ENCODE measurements around the gene RBM39. TPM values are rescaled to one million over a fixed set of nuclear protein-coding genes. Genes with fewer than 3 reads are reported as not detected.

RBM39 gene
- total and polyA plus RNA-seq, 2 of the 8 experiments (the other 6 are each of a cell fraction or from before 2014, with no cell fraction given) = 78.0 to 219 TPM

DNA sequence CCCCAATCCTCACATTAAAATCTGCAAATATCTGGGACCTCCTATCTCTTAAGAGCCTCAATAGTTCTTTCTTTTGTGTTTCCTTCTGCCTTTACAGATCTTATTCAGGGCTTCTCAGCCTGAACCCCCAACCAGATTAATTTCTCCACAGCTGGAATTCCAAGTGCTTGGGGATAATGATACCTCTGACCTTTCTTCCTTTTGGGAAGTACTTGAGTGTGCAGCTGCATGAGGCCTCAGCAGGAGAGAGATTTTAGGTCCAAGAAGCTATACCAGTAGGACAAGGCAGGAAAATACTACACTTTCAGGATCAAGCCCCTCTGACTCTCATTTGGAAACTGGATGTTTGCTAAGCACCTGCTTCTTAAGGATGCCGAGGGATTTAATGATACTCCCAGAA lies 32.3 kb upstream of the RBM39 start:
- WGBS, 2 experiments (ENCODE audit: extremely low coverage in 1 of 2, insufficient coverage in 1 of 2, insufficient read length in 1 of 2, insufficient replicate concordance in 2 of 2, low coverage in 1 of 2, low lambda C conversion rate in 2 of 2, missing lambda C conversion rate in 1 of 2) = 96% methylated on average over 1 of the region's 1 CpG; no CpG with 5 or more reads in 1 of the 2 experiments
- FAIRE-seq = no peak
- no peak overlapping the region; a peak in 1 of 8 replicates for H3K4me3 ChIP-seq (ENCODE audit: extremely low read depth in 1 of 4, insufficient read depth in 2 of 4, low read depth in 3 of 4, low read length in 4 of 4)
- no peak overlapping the region for H2BK15ac ChIP-seq (ENCODE audit: low read length)
- H2AFZ ChIP-seq (ENCODE audit: low read length) = no peak overlapping the region
- no peak overlapping the region for H2BK20ac ChIP-seq (ENCODE audit: low read length)
- H2AK5ac ChIP-seq (ENCODE audit: low read depth, low read length) = no peak overlapping the region
- no peak overlapping the region for H3K27ac ChIP-seq (ENCODE audit: low read depth, low read length)
- H3K36me3 ChIP-seq (ENCODE audit: control insufficient read depth in 2 of 4, insufficient read depth in 4 of 4, low read length in 3 of 4) = peaks cover 0 to 5% (median 2%) of the 10 kb centered on the region in 4 experiments; a peak in 1 of 8 replicates
- no peak overlapping the region for H4K5ac ChIP-seq (ENCODE audit: insufficient read length, low read depth, low read length)
- H3K23ac ChIP-seq (ENCODE audit: insufficient read length) = no peak overlapping the region
- peaks cover 12 to 69% of the 10 kb centered on the region in 2 experiments; a peak in 3 of 4 replicates for H3K79me2 ChIP-seq (ENCODE audit: control insufficient read depth in 1 of 2, insufficient read depth in 2 of 2, low read length in 2 of 2)
- no peak for DNase-seq (ENCODE audit: low read depth in 1 of 2, low spot score in 2 of 2)
- peaks cover 2 to 6% of the 10 kb centered on the region in 2 experiments for H4K20me1 ChIP-seq (replicated peaks in 1 of 2; ENCODE audit: control insufficient read depth in 1 of 2, insufficient read depth in 2 of 2, low read length in 2 of 2)
- peaks cover 6% of the 10 kb centered on the region for H3K79me1 ChIP-seq (ENCODE audit: low read depth, low read length)
- no peak overlapping the region for H2BK5ac ChIP-seq (ENCODE audit: low read depth, low read length)
- H2BK120ac ChIP-seq (replicated peaks; ENCODE audit: low read depth, low read length) = no peak overlapping the region
- H3K4me2 ChIP-seq (ENCODE audit: insufficient read depth in 1 of 2, low read depth in 2 of 2, low read length in 2 of 2) = no peak overlapping the region
- no peak overlapping the region for H3K18ac ChIP-seq (ENCODE audit: extremely low read depth, low read length)
- no peak overlapping the region for H3K56ac ChIP-seq (replicated peaks; ENCODE audit: insufficient read length, low read depth, low read length)
- peaks cover 4% of the 10 kb centered on the region; the same call in 1 of the 2 replicates for H3K23me2 ChIP-seq (ENCODE audit: low read depth, low read length)
- POLR2A ChIA-PET (ENCODE audit: partially characterized antibody) = interaction anchor here (0.7 to 3.2 kb wide), 5 partner anchors 10 to 44 kb away, joined by 3 to 26 read pairs (median 3); partner anchors contain the start of gene RBM39
- no peaks in the 10 kb centered on the region for H3K9me3 ChIP-seq (ENCODE audit: insufficient read depth in 2 of 2, low read depth in 1 of 2, low read length in 1 of 2)
- no peak overlapping the region for H3K4ac ChIP-seq (replicated peaks; ENCODE audit: insufficient read length, low read depth, low read length)
- H4K8ac ChIP-seq (ENCODE audit: extremely low read depth, insufficient read depth, low read length) = no peak overlapping the region
- CTCF ChIA-PET (ENCODE audit: partially characterized antibody) = interaction anchor here (0.9 kb wide), 1 partner anchor 218 kb away, joined by 3 read pairs; no protein-coding TSS in a partner anchor
- H3K14ac ChIP-seq (ENCODE audit: insufficient read length) = no peak overlapping the region
- no peak overlapping the region for H2BK12ac ChIP-seq (ENCODE audit: low read depth, low read length)
- no peak overlapping the region for H3K9ac ChIP-seq (replicated peaks in 1 of 4; ENCODE audit: extremely low read depth in 1 of 4, low read depth in 3 of 4, low read length in 3 of 4)
- peaks cover 5 to 9% (median 7%) of the 10 kb centered on the region in 4 experiments; a peak in 6 of 7 replicates for H3K4me1 ChIP-seq (replicated peaks in 1 of 4; ENCODE audit: control insufficient read depth in 3 of 4, insufficient read depth in 4 of 4, low read length in 3 of 4)
- H3K27me3 ChIP-seq (replicated peaks in 1 of 4; ENCODE audit: control insufficient read depth in 3 of 4, extremely low read depth in 1 of 4, insufficient read depth in 3 of 4, low read length in 3 of 4) = peaks cover 5 to 9% (median 9%) of the 10 kb centered on the region in 4 experiments
- H4K91ac ChIP-seq (replicated peaks; ENCODE audit: insufficient read length, low read length) = no peak overlapping the region
- TF ChIP-seq POLR2A (IDR thresholded peaks at IDR 0.05; ENCODE audit: control extremely low read depth in 1 of 2, low read depth in 2 of 2, low read length in 2 of 2) (no peak), KDM1A (IDR thresholded peaks at IDR 0.05; ENCODE audit: borderline replicate concordance, low read length) (no peak), NANOG (IDR thresholded peaks at IDR 0.05; ENCODE audit: insufficient read depth, low read depth, low read length, poor library complexity, severe bottlenecking) (no peak), BCL11A (IDR thresholded peaks at IDR 0.05; ENCODE audit: low read depth in 2 of 2, low read length in 2 of 2) (no peak), PHF8 (conservative IDR thresholded peaks at IDR 0.05; ENCODE audit: low read depth, low read length) (no peak), RNF2 (IDR thresholded peaks at IDR 0.05; ENCODE audit: borderline replicate concordance, low read depth, low read length, missing control alignments, poor library complexity, severe bottlenecking) (no peak), TEAD4 (IDR thresholded peaks at IDR 0.05; ENCODE audit: low read depth, low read length) (no peak), SIN3A (conservative IDR thresholded peaks at IDR 0.05 in 1 of 2, IDR thresholded peaks at IDR 0.05 in 1 of 2; ENCODE audit: low read depth in 1 of 2, low read length in 2 of 2) (no peak)
- TF ChIP-seq, protein P1, sequence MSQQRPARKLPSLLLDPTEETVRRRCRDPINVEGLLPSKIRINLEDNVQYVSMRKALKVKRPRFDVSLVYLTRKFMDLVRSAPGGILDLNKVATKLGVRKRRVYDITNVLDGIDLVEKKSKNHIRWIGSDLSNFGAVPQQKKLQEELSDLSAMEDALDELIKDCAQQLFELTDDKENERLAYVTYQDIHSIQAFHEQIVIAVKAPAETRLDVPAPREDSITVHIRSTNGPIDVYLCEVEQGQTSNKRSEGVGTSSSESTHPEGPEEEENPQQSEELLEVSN (IDR thresholded peaks at IDR 0.05) = no peak
- TF ChIP-seq, protein P2, sequence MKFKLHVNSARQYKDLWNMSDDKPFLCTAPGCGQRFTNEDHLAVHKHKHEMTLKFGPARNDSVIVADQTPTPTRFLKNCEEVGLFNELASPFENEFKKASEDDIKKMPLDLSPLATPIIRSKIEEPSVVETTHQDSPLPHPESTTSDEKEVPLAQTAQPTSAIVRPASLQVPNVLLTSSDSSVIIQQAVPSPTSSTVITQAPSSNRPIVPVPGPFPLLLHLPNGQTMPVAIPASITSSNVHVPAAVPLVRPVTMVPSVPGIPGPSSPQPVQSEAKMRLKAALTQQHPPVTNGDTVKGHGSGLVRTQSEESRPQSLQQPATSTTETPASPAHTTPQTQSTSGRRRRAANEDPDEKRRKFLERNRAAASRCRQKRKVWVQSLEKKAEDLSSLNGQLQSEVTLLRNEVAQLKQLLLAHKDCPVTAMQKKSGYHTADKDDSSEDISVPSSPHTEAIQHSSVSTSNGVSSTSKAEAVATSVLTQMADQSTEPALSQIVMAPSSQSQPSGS (IDR thresholded peaks at IDR 0.05; ENCODE audit: low read length) = no peak
